GM12873 (cell line): ENCODE data around the gene SPATA16.

ENCODE experiments used
- CTCF ChIP-seq: IDR thresholded peaks from 2 replicates; pipeline ENCODE4 v1.5.1; 2012; ENCODE audit warnings: low read depth, mild to moderate bottlenecking, moderate library complexity, low read length, control low read depth; ENCODE audit not compliant: insufficient read depth; ENCODE audit errors: missing control alignments

The SPATA16 gene

GRCh38 chr3:172848910-172849309, 292.1 kb downstream of the SPATA16 start:
- no peak for TF ChIP-seq CTCF

- no peak for TF ChIP-seq CTCF
Observed at GRCh38 chr3:172847292-172847691, 293.7 kb downstream of the SPATA16 start.

GRCh38 chr3:172846706-172847105, 294.3 kb downstream of the SPATA16 start:
- no peak for TF ChIP-seq CTCF

GRCh38 chr3:172846103-172846561, 294.9 kb downstream of the SPATA16 start:
- no peak for TF ChIP-seq CTCF

- no peak for TF ChIP-seq CTCF
Observed at GRCh38 chr3:172844428-172844827, 296.6 kb downstream of the SPATA16 start.

GRCh38 chr3:172840913-172841312, 300.1 kb downstream of the SPATA16 start:
- no peak for TF ChIP-seq CTCF

GRCh38 chr3:172840463-172840862, 300.6 kb downstream of the SPATA16 start:
- no peak for TF ChIP-seq CTCF

GRCh38 chr3:172839679-172840078, 301.4 kb downstream of the SPATA16 start:
- TF ChIP-seq CTCF: no peak
